ENCODE data around the gene ZDHHC22. TPM values are rescaled to one million over a fixed set of nuclear protein-coding genes. Genes with fewer than 3 reads are reported as not detected.

Gene ZDHHC22
- total and polyA plus RNA-seq, 2 of the 13 experiments (the other 11 are each of a cell fraction or from before 2014, with no cell fraction given): not detected

GRCh38 chr14:77113644-77114043 lies 27.9 kb downstream of the ZDHHC22 start:
- no peaks in the 10 kb centered on the region for H3K4me1 ChIP-seq (ENCODE audit: insufficient read depth, low read length)
- POLR2A ChIA-PET: no interaction called here
- intact Hi-C loops (cut with micrococcal nuclease; ENCODE audit: unreplicated experiment): no loop called here

More at GRCh38 chr14:77113644-77114043, 27.9 kb downstream of the ZDHHC22 start:
- Histone ChIP-seq H3K4me2 (ENCODE audit: low read depth, low read length) (no peak overlapping the region), H3K36me3 (replicated peaks in 1 of 2; ENCODE audit: control insufficient read depth in 1 of 2, insufficient read depth in 2 of 2, low read length in 2 of 2) (peaks cover 11 to 44% of the 10 kb centered on the region in 2 experiments), H3K27ac (ENCODE audit: extremely low read length, insufficient read depth, low read length) (no peak overlapping the region), H3K27me3 (ENCODE audit: control insufficient read depth in 1 of 2, insufficient read depth in 2 of 2, low read length in 2 of 2) (no peaks in the 10 kb centered on the region), H3K79me2 (ENCODE audit: insufficient read depth, low read length) (no peaks in the 10 kb centered on the region), H3K9ac (ENCODE audit: insufficient read depth, low read depth, low read length) (no peak overlapping the region), H4K20me1 (ENCODE audit: insufficient read depth, low read length) (no peaks in the 10 kb centered on the region), H3K4me3 (replicated peaks in 1 of 3; ENCODE audit: insufficient read depth in 1 of 3, low read depth in 2 of 3, low read length in 3 of 3) (no peak overlapping the region), H3K9me3 (ENCODE audit: low read length) (no peaks in the 10 kb centered on the region), H2AFZ (ENCODE audit: low read length) (no peak overlapping the region)
- 95% methylated on average over 10 of the region's 11 CpGs for WGBS (ENCODE audit: low lambda C conversion rate)
- BruUV-seq (replicated peaks): no TSS peak
- FAIRE-seq (no peak), DNase-seq (ENCODE audit: low spot score) (no peak), ATAC-seq (no peak)
- in situ Hi-C loops (cut with HindIII; ENCODE audit: extremely low pct_ligation_motif_present, low pct_unique_long_range_greater_than_20kb): no loop called here
- TF ChIP-seq LRRFIP1 (CRISPR knock-in tag; conservative IDR thresholded peaks at IDR 0.05): no peak
- no peak for TF ChIP-seq POLR2AphosphoS5 (IDR thresholded peaks at IDR 0.05; ENCODE audit: low read depth, low read length)
- no peak for TF ChIP-seq PTBP1 (IDR thresholded peaks at IDR 0.05; ENCODE audit: low read depth, low read length, poor library complexity, severe bottlenecking)
- TF ChIP-seq ZSCAN20 (CRISPR knock-in tag; IDR thresholded peaks at IDR 0.05; ENCODE audit: borderline replicate concordance): no peak
- TF ChIP-seq SOX6 (IDR thresholded peaks at IDR 0.05): no peak
- no peak for TF ChIP-seq SOX6 (CRISPR knock-in tag; IDR thresholded peaks at IDR 0.05)
- no peak for TF ChIP-seq SMYD3 (CRISPR knock-in tag; IDR thresholded peaks at IDR 0.05)
- no peak for TF ChIP-seq E2F5 (CRISPR knock-in tag; conservative IDR thresholded peaks at IDR 0.05)
- no peak for TF ChIP-seq ZNF12 (CRISPR knock-in tag; IDR thresholded peaks at IDR 0.05)
- no peak for TF ChIP-seq FOXP4 (CRISPR knock-in tag; IDR thresholded peaks at IDR 0.05)
- no peak for TF ChIP-seq ZNF121 (CRISPR knock-in tag; IDR thresholded peaks at IDR 0.05)
- no peak for TF ChIP-seq KMT2A (CRISPR knock-in tag; IDR thresholded peaks at IDR 0.05)
- no peak for TF ChIP-seq TBX3 (IDR thresholded peaks at IDR 0.05; ENCODE audit: borderline replicate concordance)
- CTCF ChIA-PET (ENCODE audit: low intra/inter-chr PET ratio, low total read pairs): no interaction called here

Data from HepG2 (cell line).